ENCODE results near the gene COQ5. TPM values are rescaled to one million over a fixed set of nuclear protein-coding genes. Genes with fewer than 3 reads are reported as not detected.

COQ5 gene, protein sequence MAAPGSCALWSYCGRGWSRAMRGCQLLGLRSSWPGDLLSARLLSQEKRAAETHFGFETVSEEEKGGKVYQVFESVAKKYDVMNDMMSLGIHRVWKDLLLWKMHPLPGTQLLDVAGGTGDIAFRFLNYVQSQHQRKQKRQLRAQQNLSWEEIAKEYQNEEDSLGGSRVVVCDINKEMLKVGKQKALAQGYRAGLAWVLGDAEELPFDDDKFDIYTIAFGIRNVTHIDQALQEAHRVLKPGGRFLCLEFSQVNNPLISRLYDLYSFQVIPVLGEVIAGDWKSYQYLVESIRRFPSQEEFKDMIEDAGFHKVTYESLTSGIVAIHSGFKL
- total RNA-seq: 10 to 100 TPM; 12.1 to 25.3 (median 21.4) TPM

GRCh38 chr12:120528861-120529525, at the start of gene COQ5:
TSS of gene COQ5 (minus strand) at chr12:120529158. CDS start at chr12:120529141, 17 bp downstream.
- under 1% methylated on average over 21 of the region's 38 CpGs for WGBS

GRCh38 chr12:120574106-120574505, 45.1 kb upstream of the COQ5 start:
- WGBS: 76% methylated on average over 2 of the region's 2 CpGs
- DNase-seq (ENCODE audit: extremely low spot score): no peak
- H3K36me3 ChIP-seq: peaks cover 88 to 100% (median 99%) of the 10 kb centered on the region in 4 donors

More at GRCh38 chr12:120528861-120529525, at the start of gene COQ5:
- Histone ChIP-seq H3K9me3 (no peaks in the 10 kb centered on the region), H3K36me3 (peaks cover 0 to 13% (median 0%) of the 10 kb centered on the region in 4 donors), H3K4me3 (peak within 1 kb of the TSS; percentile 69 to 94 (median 80)), H3K27me3 (no peaks in the 10 kb centered on the region), H3K4me1 (peaks cover 0 to 23% (median 20%) of the 10 kb centered on the region in 4 donors), H3K27ac (replicated peaks in 1 of 4) (peak within 1 kb of the TSS; percentile 90 to 95 (median 94))
- DNase-seq (ENCODE audit: extremely low spot score): peak; percentile 97
- intact Hi-C loops (cut with DNase I): loop anchor here (2.0 kb wide), 1 partner anchor 32 kb away; the partner anchor contains the start of gene DYNLL1
- TF ChIP-seq POLR2AphosphoS5 (IDR thresholded peaks at IDR 0.05) (peak; percentile 82 to 91), EP300 (IDR thresholded peaks at IDR 0.05) (no peak)

GRCh38 chr12:120573560-120573959, 44.6 kb upstream of the COQ5 start:
- Histone ChIP-seq H3K4me1 (peaks cover 0 to 6% (median 3%) of the 10 kb centered on the region in 4 donors), H3K9me3 (no peaks in the 10 kb centered on the region), H3K27ac (replicated peaks in 1 of 4) (peak overlapping the region in 2 of 4 donors; percentile 20), H3K36me3 (peaks cover 88 to 100% (median 99%) of the 10 kb centered on the region in 4 donors), H3K27me3 (no peaks in the 10 kb centered on the region), H3K4me3 (no peak overlapping the region)
- intact Hi-C loops (cut with DNase I): loop anchor here (5.0 kb wide), 1 partner anchor 36 kb away; no protein-coding TSS in a partner anchor
- DNase-seq (ENCODE audit: extremely low spot score): no peak
- WGBS: 71% methylated on average over 6 of the region's 6 CpGs
- TF ChIP-seq POLR2AphosphoS5 (IDR thresholded peaks at IDR 0.05): no peak
- TF ChIP-seq EP300 (IDR thresholded peaks at IDR 0.05): no peak
- no peak for TF ChIP-seq CTCF (IDR thresholded peaks at IDR 0.05)

More at GRCh38 chr12:120574106-120574505, 45.1 kb upstream of the COQ5 start:
- Histone ChIP-seq H3K4me1 (peaks cover 0 to 6% (median 3%) of the 10 kb centered on the region in 4 donors), H3K9me3 (no peaks in the 10 kb centered on the region), H3K27ac (replicated peaks in 1 of 4) (peak overlapping the region in 1 of 4 donors; percentile 20), H3K4me3 (no peak overlapping the region), H3K27me3 (no peaks in the 10 kb centered on the region)
- intact Hi-C loops (cut with DNase I): loop anchor here (5.0 kb wide), 1 partner anchor 37 kb away; no protein-coding TSS in a partner anchor
- no peak for TF ChIP-seq EP300 (IDR thresholded peaks at IDR 0.05)
- no peak for TF ChIP-seq POLR2AphosphoS5 (IDR thresholded peaks at IDR 0.05)
- TF ChIP-seq POLR2A (IDR thresholded peaks at IDR 0.05; ENCODE audit: low read depth): no peak
- no peak for TF ChIP-seq CTCF (IDR thresholded peaks at IDR 0.05)

DNA sequence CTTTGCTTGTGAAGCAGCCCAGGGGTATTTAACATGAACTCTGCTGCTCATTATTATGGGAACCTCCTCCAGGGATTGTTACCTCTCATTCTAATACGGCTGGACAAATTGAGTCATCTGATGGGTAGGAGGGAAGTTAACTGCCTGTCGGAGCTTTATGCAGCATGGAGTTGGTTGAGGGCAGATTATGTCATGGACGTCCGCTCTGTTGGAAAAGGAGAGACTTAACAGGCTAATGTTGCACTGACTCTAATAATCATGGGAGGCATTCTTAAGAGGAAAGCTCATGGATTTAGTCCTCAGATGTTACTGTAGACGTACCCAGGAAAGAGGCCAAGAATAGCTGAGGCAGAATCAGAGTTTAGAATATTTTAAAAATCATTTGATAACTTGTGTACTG, 42.3 kb upstream of the COQ5 start:
- Histone ChIP-seq H3K4me1 (peaks cover 0 to 6% (median 3%) of the 10 kb centered on the region in 4 donors), H3K36me3 (peaks cover 89 to 100% (median 99%) of the 10 kb centered on the region in 4 donors), H3K9me3 (no peaks in the 10 kb centered on the region), H3K4me3 (no peak overlapping the region), H3K27ac (replicated peaks in 1 of 4) (no peak overlapping the region), H3K27me3 (no peaks in the 10 kb centered on the region)
- no peak for DNase-seq (ENCODE audit: extremely low spot score)
- no peak for TF ChIP-seq POLR2AphosphoS5 (IDR thresholded peaks at IDR 0.05)
- no peak for TF ChIP-seq CTCF (IDR thresholded peaks at IDR 0.05)
- no peak for TF ChIP-seq EP300 (IDR thresholded peaks at IDR 0.05)
- TF ChIP-seq POLR2A (IDR thresholded peaks at IDR 0.05; ENCODE audit: low read depth): no peak
- intact Hi-C loops (cut with DNase I): loop anchor here (5.0 kb wide), 1 partner anchor 34 kb away; no protein-coding TSS in a partner anchor
- 60% methylated on average over 5 of the region's 5 CpGs for WGBS

GRCh38 chr12:120563495-120563894, 34.5 kb upstream of the COQ5 start:
- Histone ChIP-seq H3K36me3 (peaks cover 74 to 100% (median 93%) of the 10 kb centered on the region in 4 donors), H3K27me3 (no peaks in the 10 kb centered on the region), H3K9me3 (no peaks in the 10 kb centered on the region), H3K27ac (replicated peaks in 1 of 4) (peak overlapping the region; percentile 83 to 87 (median 85)), H3K4me1 (peaks cover 15 to 46% (median 43%) of the 10 kb centered on the region in 4 donors), H3K4me3 (no peak overlapping the region)
- TF ChIP-seq POLR2AphosphoS5 (IDR thresholded peaks at IDR 0.05): no peak
- intact Hi-C loops (cut with DNase I): no loop called here
- 91% methylated on average over 10 of the region's 11 CpGs for WGBS
- no peak for DNase-seq (ENCODE audit: extremely low spot score)

Data from esophagus muscularis mucosa (tissue), 4 donors.